Bronchial epithelial cell (primary cell): Measurements from ENCODE around the gene ZNF784. TPM values are rescaled to one million over a fixed set of nuclear protein-coding genes. Genes with fewer than 3 reads are reported as not detected.
A peak's percentile ranks its signal among the peaks of the same experiment; 100 is the strongest.

Experiments used
- DNase-seq: peaks from one replicate; pipeline ENCODE4 v3.0.0-alpha.2; 2010; ENCODE audit warnings: low read depth
- FAIRE-seq: peaks from 2 replicates; lab custom pipeline; 2011; peaks lifted over from hg19 to GRCh38; lab: Jason Lieb, UNC
- H3K27me3 ChIP-seq: 2 replicates; pipeline ENCODE4 v1.5.1; 2011; ENCODE audit warnings: low read length; ENCODE audit not compliant: control insufficient read depth, insufficient read depth
- H3K36me3 ChIP-seq: 2 replicates; pipeline ENCODE4 v1.5.1; 2011; ENCODE audit warnings: low read length; ENCODE audit not compliant: control insufficient read depth, insufficient read depth
- H3K4me3 ChIP-seq: 2 replicates; pipeline ENCODE4 v1.5.1; 2011; ENCODE audit warnings: mild to moderate bottlenecking, low read depth, low read length, control low read depth
- total RNA-seq: library from RNA; depleted of rRNA; stranded (reverse); fragments of >200 nt; gene quantifications from 2 replicates; pipeline ENCODE4 v1.2.1, GENCODE V29; 2014
- TF ChIP-seq, protein P1 (sequence below): IDR thresholded peaks from 2 replicates; pipeline ENCODE4 v1.5.1; 2011; ENCODE audit warnings: mild to moderate bottlenecking, moderate library complexity, low read length, control low read depth, inconsistent platforms; ENCODE audit not compliant: insufficient read depth, severe bottlenecking

ZNF784 gene
- total RNA-seq, 1 donor from 2014 or later, result 5.0 TPM

DNA sequence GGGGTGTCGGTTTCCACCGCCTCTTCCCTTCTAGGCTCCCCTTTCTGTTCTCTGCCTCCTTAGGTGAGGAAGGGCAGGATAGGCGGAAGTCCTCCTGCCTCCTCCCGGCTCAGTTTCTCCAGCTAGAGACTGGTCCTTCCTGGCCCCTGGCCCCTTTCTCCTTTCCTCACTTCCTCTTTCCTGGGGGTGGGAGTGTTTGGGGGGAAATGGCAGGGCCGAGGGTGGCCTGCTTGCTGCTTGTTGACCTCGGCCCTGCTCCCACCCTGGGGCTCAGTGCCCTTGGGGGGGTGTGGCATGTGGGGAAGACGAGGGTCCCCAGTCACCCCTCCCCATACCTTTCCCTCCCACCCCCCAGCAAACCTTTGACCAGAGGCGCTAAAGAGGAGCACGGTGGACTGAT, 35.5 kb upstream of the ZNF784 start:
- Histone ChIP-seq H3K4me3 (no peak overlapping the region), H3K36me3 (peaks cover 42% of the 10 kb centered on the region), H3K27me3 (no peaks in the 10 kb centered on the region)
- TF ChIP-seq, protein P1, sequence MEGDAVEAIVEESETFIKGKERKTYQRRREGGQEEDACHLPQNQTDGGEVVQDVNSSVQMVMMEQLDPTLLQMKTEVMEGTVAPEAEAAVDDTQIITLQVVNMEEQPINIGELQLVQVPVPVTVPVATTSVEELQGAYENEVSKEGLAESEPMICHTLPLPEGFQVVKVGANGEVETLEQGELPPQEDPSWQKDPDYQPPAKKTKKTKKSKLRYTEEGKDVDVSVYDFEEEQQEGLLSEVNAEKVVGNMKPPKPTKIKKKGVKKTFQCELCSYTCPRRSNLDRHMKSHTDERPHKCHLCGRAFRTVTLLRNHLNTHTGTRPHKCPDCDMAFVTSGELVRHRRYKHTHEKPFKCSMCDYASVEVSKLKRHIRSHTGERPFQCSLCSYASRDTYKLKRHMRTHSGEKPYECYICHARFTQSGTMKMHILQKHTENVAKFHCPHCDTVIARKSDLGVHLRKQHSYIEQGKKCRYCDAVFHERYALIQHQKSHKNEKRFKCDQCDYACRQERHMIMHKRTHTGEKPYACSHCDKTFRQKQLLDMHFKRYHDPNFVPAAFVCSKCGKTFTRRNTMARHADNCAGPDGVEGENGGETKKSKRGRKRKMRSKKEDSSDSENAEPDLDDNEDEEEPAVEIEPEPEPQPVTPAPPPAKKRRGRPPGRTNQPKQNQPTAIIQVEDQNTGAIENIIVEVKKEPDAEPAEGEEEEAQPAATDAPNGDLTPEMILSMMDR, result no peak
- FAIRE-seq (no peak), DNase-seq (no peak)

GRCh38 chr19:55658846-55659459, 34.6 kb upstream of the ZNF784 start:
- Histone ChIP-seq H3K4me3 (no peak overlapping the region), H3K36me3 (peaks cover 39% of the 10 kb centered on the region), H3K27me3 (no peaks in the 10 kb centered on the region)
- FAIRE-seq, result no peak
- no peak for DNase-seq
- TF ChIP-seq, protein P1, result no peak

DNA sequence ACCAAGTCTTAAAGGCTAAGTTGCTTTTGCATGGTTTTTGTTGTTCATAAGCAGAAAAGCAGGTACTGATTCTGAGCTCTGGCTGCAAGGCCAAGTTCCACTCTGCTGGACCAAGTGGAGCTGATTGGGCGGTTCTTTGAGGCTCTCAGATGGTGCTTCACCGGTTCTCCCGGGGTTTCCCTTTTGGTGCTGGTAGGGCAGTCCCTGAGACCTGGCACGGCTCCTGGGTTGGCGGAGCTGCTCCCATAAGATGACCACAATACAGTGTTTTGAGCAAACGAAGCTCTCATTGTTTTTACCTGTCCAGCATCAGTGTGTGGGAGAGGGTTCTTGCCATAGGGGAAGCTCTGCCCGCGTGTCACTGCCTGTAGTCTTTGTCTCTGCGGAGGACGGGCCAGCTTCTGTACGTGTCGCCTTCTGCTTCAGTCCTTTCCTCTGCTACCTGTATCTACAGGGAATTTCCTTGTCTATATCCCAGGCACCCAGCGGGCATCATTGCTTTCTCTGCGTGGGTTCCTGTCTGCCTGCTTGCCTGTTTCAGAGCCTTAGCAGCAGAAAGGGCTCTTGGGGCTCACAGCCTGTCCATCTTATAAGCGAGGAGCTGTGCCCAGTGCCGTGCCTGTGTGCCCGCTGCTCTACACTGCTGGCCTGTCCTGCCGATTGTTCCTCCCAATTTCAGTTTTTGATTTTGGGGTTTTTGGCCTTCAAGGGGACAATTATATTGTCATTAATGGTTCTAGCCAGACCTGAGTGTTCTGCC, 32.8 kb upstream of the ZNF784 start:
- FAIRE-seq (no peak), DNase-seq (no peak)
- Histone ChIP-seq H3K4me3 (peak overlapping the region; percentile 97), H3K27me3 (no peaks in the 10 kb centered on the region), H3K36me3 (peaks cover 28% of the 10 kb centered on the region)
- TF ChIP-seq, protein P1, result no peak

DNA sequence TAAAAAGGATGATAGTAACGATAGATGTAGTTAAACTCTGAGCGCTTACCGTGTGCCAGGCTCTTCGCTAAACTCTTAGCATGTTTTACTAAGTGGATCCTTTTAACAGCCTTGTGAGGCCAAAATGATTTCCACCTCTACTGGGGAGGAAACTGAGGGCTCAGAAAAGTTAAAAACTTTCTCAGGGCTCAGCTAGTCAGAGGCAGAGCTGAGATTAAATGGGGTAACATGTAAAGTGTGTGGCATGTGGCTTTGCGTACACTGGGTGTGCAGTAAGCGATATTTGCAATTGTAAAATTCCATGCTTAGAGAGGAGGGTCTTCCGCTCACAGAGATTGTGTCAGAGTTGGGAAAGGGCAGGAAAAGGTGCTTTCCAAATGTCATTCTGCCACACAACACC, 32.2 kb upstream of the ZNF784 start:
- peak; percentile 50 for FAIRE-seq

GRCh38 chr19:55655648-55656040, 31.3 kb upstream of the ZNF784 start:
- Histone ChIP-seq H3K27me3 (no peaks in the 10 kb centered on the region), H3K4me3 (peak overlapping the region; percentile 97), H3K36me3 (peaks cover 15% of the 10 kb centered on the region)
- FAIRE-seq, result no peak
- TF ChIP-seq, protein P1, result no peak
- DNase-seq, result no peak

More for the DNA sequence above, 32.2 kb upstream of the ZNF784 start:
- peaks cover 22% of the 10 kb centered on the region for H3K36me3 ChIP-seq
- DNase-seq, result no peak
- TF ChIP-seq, protein P1, result no peak
- H3K27me3 ChIP-seq, result no peaks in the 10 kb centered on the region
- H3K4me3 ChIP-seq, result peak overlapping the region; percentile 97
